PC-9 (cell line): ENCODE measurements around the gene SLC4A4.

Experiments
- CTCF ChIP-seq: fragments of 200-600 bp; sonication (generic); conservative IDR thresholded peaks from 2 replicates; pipeline ENCODE4 v1.6.1; 2017; ENCODE audit warnings: mixed run types, antibody characterized with exemption, mild to moderate bottlenecking, moderate library complexity
- EZH2 ChIP-seq: fragments of 200-600 bp; sonication (generic); IDR thresholded peaks from 2 replicates; pipeline ENCODE4 v1.8.0; 2017; ENCODE audit warnings: antibody characterized with exemption, low read depth

- TF ChIP-seq CTCF (no peak), EZH2 (no peak)
Measured at GRCh38 chr4:71303850-71304249, 35.0 kb upstream of the SLC4A4 start.
